ENCODE results near the gene MGST3.
"Not testable (repeated sequence)": the region's sequence is repeated elsewhere in the genome, so short reads cannot be mapped to it uniquely, and the experiment has no call there.

MGST3 gene

DNA sequence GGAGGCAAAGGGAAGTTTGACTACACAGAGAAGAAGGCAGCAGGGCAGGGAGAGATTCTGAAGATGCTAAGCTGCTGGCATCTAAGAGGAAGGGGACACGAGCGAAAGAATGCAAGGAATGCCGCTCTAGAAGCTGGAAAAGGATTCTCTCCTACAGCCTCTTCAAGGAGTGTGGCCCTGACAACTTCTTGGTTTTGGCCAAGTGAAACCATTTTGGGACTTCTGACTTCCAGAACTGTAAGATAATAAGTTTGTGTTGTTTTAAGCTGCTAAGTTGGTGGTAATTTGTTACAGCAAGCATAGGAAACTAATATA, 28.5 kb downstream of the MGST3 start:
- no peak for FAIRE-seq

DNA sequence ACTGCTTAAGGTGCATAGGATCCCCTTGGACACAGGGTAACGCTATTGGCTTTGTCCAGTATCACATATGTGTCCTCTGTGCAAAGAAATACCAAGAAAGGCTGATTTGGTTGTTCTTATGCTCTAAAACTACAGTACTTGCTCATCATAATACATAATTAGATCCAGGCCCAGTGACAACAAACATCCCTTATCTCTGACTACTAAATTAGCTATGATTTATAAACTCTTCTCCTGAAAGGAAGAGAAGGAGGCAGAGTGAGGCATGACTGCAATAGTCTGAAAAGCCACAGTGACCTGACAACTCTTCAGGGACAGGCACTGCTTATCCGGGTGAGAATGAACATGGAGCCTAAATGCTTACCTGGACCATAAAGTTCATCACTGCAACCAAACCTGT, 30.7 kb downstream of the MGST3 start:
- no peak for FAIRE-seq

GRCh38 chr1:165662186-165662585, 31.2 kb downstream of the MGST3 start:
- FAIRE-seq: no peak

DNA sequence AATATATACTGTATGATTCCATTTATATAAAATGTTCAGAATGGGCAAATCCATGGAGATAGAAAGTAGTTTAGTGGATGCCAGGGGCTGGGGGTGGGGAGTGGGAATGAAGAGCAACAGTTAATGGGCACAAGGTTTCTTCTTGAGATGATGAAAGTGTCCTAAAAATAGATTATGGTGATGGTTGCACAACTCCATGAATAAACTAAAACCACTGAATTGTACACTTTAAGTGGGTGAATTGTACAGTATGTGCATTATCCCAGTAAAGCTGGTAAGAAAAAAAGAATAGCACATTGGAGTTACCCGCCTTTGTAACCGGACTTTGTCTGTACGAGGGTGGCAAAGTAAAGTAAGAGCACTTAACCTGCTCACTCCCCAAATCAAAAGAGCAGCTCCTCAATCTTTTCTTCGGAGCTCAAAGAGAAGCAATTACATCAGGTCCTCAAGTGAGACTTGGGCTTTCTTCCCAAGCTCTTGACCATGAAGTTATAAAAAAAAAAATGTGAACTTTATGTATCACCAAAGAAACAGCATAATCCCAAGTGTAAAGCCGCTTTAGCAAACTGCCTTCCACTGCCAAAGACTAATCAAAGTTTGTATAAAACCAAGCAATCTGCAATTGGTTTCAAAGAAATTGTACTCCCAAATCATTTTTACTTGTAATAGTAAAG, 35.3 kb downstream of the MGST3 start:
- FAIRE-seq: no peak

- FAIRE-seq: no peak
Measured at GRCh38 chr1:165668184-165668583, 37.1 kb downstream of the MGST3 start.

DNA sequence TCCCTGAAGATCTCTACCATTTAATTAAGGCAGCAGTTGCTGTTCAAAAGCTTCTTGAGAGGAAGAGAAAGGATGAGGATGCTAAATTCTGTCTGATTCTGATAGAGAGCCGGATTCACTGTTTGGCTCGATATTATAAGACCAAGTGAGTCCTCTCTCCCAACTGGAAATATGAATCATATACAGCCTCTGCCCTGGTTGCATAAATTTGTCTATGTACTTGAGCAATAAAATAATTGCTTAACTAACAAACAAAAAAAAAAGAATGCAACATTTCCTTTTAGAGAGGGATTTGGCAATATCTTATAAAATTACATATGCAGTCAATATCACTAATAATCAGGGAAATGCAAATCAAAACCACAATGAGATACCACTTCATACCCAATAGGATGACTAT, 40.5 kb downstream of the MGST3 start:
- no peak for FAIRE-seq

GRCh38 chr1:165674599-165674998, 43.6 kb downstream of the MGST3 start:
- no peak for FAIRE-seq

DNA sequence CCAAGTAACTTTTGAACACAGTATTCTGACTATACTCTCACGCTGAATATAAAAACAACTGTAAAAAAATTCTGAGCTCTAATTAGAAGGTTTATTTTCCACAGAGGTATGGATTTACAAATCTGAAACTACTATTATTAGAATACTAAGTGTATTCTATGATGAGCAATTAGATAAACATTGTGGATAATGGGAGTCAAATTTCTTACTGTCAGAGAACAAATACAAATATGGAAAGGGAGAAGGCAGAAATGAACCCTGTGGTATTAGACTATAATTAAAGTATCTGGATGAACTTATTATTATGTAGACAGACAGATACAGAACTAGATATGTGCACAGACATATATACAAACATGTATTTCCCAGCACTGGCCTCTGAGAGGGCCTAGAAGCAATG, 44.8 kb downstream of the MGST3 start:
- no peak for FAIRE-seq

- FAIRE-seq: no peak
Measured at GRCh38 chr1:165678509-165678908, 47.5 kb downstream of the MGST3 start.

GRCh38 chr1:165679282-165680036, 48.4 kb downstream of the MGST3 start:
- no peak for FAIRE-seq

DNA sequence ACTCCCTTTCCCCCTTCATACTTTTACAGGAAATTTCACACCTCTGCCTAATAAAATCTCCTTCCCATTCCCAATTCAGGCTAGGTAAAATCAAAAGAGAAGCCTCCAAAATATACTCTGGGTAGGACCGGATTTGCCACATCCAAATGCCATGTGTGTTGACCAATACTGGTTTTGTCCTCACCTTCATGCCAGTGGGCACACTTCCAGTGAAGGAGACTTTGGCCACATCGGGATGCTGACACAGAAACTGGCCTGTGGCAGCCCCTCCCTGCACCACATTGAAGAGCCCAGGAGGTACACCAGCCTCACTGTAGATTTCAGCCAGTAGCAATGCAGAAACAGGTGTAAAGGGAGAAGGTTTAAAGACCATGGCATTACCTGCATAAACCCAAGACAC, 49.3 kb downstream of the MGST3 start:
- FAIRE-seq: no peak

GRCh38 chr1:165680773-165681172, 49.7 kb downstream of the MGST3 start:
- not testable (repeated sequence) for FAIRE-seq

GRCh38 chr1:165683848-165684485, 52.9 kb downstream of the MGST3 start:
- FAIRE-seq: no peak

GRCh38 chr1:165686121-165686970, 55.3 kb downstream of the MGST3 start:
- no peak for FAIRE-seq

DNA sequence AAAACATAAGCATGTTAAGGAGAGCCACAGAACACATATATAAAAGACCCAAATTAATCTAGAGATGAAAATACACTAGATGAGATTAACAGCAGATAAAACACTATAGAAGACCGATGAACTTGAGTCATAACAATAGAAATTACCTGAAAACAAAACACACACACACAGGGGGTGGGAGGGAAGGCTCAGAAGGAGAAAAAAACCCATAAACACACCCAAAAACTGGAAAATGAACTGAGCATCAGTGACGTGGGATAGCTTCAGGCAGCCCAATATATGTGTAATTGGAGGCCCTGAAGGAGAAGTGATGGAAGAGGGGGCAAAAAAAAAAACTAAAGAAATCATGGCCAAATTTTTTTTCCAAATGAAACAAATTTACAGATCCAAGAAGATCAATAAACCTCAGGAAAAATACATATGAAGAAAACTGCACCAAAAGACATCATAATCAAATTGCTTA, 56.0 kb downstream of the MGST3 start:
- FAIRE-seq: no peak

GRCh38 chr1:165688046-165688445, 57.0 kb downstream of the MGST3 start:
- FAIRE-seq: no peak

DNA sequence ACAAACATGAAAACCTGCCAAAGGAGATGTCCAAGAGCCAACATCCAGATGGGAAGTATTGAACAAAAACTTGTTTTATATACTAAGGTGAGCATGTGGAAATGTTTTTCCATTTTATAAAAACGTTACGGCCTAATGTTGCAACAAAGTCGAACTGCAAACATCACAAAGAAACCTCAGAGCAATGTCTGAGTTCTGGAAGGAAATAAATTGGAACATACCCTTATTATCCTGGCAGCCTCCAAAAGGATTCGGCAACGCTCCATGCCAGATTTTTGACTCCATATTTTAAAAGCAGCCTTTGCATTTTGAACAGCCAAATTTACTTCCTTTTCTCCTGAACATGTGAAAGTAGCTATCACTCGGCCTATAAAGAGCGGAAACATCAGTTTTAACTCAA, 64.0 kb downstream of the MGST3 start:
- no peak for FAIRE-seq

DNA sequence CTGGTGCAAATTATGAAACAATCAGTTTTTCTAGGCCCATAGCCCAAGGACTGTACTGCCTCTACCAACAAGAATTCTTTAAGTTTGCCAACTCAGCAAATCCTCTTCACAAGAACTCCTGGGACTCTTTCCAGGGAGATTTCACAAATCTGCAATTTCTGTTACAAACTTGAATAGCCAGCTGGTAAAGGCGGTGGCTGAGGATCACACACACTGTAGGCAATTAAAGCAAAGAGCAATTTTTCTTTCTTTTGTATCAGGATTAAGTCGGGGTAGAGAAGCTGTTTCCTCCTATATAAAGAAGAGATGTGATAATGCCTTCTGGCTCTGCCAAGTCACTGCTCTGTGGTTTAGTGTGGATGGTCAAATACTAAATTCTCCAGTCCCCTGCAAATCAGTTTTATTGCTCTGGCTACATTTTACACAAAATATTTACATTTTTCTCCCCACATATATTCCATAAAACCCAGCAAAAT, 65.6 kb downstream of the MGST3 start:
- FAIRE-seq: no peak

- FAIRE-seq: no peak
Measured at GRCh38 chr1:165697491-165697880, 66.5 kb downstream of the MGST3 start.

- FAIRE-seq: no peak
Measured at GRCh38 chr1:165697881-165698760, 67.1 kb downstream of the MGST3 start, which contains the start of gene ALDH9A1. Gene ALDH9A1, minus strand, starts transcription at chr1:165698562. Its CDS starts 4 bp downstream, at chr1:165698558.

DNA sequence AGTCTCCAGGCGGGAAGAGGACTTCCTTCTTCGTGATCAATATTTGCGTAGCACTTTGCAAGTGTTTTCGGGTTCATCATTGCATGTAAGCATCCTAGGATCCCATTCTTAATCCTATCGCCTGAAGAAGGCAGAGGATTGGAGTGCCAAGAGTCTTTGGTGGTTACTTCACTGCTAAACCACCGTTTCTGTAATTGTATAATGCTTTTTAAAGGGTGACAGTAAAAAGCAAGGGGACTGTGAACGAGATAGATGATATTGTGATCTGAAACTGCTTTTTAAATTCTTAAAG, 67.7 kb downstream of the MGST3 start:
- FAIRE-seq: no peak

- FAIRE-seq: no peak
Measured at GRCh38 chr1:165699577-165699976, 68.5 kb downstream of the MGST3 start.

Data from G401.6 (cell line).